Stimulated activated CD4-positive, alpha-beta T cell treated with anti-CD3 and anti-CD28 coated beads, TNF-alpha, amount 100 ng/mL, for 48 hours (primary cell): Measurements from ENCODE around the gene ITPR2.
"Not testable (repeated sequence)": the region's sequence is repeated elsewhere in the genome, so short reads cannot be mapped to it uniquely, and the experiment has no call there.

Experiments used
- DNase-seq, 3 donors: peaks; one replicate each; pipeline ENCODE4 v3.0.0-alpha.2; 2020; ENCODE audit warnings: low read depth in 3 of 3

The ITPR2 gene

GRCh38 chr12:26851031-26851809 is 18.2 kb upstream of the ITPR2 start:
- no peak for DNase-seq

DNA sequence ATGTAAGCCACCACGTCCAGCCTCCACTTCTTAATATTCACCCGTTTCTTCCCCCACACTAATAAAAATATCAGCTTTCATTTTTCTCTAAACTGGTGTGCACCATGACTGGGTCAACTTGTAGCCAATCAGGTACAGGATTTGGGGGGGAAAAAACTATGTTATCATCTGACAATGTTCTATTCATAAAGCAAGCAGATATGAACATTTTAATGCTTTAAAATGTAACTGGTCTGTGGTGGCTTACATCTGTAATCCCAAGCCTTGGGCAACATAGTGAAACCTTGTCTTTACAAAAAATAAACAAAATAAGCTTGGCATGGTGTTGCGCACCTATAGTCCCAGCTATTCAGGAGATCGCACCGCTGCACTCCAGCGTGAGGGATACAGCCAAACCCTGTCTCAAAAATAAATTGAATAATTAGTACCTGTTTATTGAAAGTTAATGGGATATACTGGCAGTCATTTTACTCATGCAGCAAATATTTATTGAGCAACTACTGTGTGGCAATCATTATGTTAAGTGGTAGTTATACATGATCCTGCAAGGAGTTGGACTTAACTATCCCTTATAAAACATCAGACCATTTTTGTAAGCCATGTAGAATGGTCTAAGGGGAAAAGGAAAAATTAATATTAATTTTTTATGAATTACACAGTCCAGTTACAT is 15.3 kb upstream of the ITPR2 start:
- DNase-seq, result no peak

- no peak for DNase-seq
Observed at GRCh38 chr12:26847431-26847830, 14.4 kb upstream of the ITPR2 start.

DNA sequence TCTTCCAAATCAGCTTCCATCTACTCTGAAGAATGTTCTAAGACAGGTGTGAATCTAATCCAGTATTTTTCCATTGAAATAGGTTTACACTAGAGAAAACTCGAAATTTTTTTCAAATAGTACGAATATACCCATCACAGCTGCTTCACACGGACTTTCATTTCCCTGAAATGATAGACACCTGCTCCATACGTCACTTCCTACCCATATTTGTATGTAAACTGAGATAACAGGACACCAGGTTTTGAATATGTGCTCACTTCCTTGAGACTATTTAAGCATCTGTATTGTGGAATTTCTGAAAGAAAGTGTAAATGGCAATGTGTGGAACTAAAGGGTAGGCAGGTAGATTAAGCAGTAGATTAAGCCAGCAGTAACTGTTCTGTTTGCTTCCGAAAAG is 13.4 kb upstream of the ITPR2 start:
- no peak for DNase-seq

- no peak for DNase-seq
Observed at GRCh38 chr12:26845984-26846383, 13.0 kb upstream of the ITPR2 start.

DNA sequence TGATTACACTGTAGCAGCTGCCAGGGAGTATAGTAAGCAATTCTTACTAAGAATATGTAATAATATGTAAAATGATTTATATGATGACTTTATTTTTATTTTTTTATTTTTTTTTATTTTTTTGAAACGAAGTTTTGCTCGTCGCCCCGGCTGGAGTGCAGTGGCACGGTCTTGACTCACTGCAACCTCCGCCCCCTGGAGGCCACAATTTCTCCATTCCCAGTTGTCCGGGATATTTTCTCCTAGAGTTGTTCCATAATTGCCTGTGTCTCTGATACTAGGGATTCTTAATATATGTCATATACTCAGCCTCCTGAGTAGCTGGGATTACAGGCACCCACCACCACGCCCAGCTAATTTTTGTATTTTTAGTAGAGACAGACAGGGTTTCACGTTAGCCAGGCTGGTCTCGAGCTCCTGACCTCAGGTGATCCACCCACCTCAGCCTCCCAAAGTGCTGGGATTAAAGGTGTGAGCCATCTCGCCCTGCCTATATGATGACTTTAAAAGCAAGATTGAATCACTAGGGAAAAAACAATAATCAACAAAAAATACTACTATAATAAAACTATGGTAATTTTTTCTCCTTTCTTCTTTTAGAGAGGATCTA is 12.2 kb upstream of the ITPR2 start:
- no peak for DNase-seq

- no peak for DNase-seq
Observed at GRCh38 chr12:26843311-26843710, 10.3 kb upstream of the ITPR2 start.

DNA sequence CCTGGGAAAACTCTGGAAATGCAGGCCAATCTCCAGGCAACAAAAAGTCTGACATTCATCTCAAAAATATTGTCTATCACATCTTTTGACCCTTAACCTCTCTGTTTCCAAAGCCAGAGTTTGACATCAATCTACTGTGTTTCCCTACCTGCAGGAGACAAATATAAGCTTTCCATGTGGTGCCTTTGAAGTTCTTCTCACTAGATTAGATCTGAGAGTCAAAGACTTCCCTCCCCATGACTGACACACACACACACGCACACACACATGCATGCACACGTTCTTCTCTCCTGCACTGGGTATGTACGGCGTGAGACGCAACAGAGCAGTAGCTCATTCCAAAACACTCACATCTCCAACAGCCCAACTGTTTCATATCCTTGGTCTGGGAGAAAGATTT is 8.1 kb upstream of the ITPR2 start:
- no peak for DNase-seq

DNA sequence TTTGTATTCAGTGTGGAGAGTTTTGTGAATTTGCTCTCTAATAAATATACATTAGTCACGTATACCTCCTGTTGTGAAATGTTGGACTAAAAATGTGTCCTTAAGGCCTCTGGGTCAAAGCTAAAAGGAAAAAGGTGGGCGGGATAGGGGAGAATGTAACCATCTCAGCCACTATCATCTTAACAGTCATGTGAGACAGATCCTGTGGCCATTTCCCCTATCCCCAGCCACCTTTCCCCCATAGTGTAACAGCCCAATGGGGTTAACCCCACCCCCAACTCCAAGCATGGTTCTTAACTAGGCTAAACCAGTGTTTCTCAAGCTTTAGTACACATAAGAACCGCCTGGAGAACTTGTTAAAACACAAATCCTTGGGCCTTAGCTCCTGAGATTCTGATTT is 6.5 kb upstream of the ITPR2 start:
- no peak for DNase-seq

DNA sequence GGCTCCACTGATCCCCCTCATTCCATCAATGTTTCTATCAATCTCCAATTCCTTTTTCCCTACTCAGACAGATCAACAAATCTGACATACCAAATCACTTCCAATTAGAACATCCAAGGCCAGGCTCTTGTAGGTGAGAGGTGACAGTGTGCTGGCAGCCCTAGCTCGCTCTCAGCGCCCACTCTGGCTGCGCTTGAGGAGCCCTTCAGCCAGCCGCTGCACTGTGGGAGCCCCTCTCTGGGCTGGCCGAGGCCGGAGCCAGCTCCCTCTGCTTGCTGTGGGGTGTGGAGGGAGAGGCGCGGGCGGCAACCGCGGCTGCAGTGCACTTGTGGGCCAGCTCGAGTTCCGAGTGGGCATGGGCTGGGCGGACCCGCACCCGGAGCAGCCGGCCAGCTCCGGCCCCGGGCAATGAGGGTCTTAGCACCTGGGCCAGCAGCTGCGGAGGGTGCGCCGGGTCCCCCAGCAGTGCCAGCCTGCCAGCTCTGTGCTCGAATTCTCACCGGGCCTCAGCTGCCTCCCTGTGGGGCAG is 6.0 kb upstream of the ITPR2 start:
- DNase-seq, result no peak

DNA sequence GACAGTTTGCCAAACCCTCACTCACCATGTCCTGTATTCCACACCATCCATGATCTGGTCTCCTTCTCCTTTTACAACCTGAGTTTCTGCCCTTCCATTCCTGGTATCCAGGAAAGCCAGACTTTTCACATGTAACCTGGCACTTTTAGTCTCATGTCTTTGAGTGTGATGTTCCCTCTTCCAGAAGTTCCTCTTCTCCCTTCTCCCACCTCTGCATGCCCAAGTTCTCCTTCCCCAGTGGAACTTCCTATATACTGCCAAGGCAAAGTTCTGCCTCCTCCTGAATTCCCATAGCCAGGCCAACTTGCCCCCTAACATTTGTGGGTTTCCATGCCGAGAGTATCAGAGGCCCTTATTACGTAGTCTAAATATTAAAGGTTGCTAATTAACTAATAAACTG is 3.2 kb upstream of the ITPR2 start:
- no peak for DNase-seq

DNA sequence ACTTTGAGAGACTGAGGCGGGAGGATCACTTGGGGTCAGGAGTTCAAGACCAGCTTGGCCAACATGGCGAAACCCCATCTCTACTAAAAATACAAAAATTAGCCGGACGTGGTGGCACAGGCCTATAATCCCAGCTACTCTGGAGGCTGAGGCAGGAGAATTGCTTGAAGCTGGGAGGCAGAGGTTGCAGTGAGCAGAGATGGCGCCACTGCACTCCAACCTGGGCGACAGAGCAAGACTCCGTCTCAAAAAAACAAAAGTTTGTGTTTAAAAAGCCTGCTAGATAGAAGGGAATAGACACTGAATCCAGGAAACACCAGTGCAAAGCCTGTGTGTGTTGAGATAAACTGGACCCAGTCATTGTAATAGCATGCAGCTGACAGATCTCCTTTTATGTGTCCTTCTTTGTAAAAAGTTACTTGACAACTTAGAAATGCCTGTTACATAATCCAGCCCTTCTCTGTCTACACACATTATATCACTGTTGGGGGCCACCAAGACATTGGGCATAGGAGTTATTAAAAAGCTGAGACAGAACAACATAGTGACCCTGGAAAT is 1.6 kb upstream of the ITPR2 start:
- DNase-seq, result not testable (repeated sequence)

DNA sequence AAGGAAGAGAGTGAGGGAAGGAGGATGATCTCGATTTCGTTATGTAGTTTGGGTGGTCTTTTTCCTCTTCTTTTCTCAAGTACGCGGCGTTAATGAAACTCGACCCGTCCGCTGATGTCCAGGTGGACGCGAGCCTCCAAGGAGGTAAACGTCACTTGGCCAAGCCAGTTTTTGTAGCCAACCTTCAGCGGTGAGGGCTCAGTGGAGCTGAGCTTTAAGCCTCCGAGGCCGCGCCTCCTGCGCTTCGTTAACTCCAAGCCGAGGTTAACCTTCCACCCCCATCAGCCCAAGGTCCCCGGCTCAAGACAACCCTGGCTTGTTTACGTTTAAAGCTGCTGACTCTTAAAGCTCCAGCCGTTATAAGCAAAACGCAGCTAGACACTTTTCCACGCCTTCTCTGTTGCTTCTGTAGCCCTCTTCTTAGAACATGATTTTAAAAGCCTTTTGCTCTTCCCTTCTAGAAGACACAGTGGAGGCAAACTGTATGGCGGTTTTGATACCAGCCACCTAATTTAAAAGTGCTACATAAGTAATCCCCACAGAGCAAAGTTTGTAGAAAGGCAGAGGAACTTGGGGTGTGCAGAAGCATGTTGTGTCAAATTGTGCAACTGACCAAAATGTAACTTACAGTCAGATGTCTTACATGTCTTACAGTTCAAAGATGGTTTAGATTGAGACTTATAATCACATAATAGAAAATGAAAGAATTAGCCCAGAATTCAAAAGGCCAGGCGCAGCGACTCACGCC is 923 bp upstream of the ITPR2 start:
- peak in 1 of 3 donors; percentile 22 for DNase-seq

DNA sequence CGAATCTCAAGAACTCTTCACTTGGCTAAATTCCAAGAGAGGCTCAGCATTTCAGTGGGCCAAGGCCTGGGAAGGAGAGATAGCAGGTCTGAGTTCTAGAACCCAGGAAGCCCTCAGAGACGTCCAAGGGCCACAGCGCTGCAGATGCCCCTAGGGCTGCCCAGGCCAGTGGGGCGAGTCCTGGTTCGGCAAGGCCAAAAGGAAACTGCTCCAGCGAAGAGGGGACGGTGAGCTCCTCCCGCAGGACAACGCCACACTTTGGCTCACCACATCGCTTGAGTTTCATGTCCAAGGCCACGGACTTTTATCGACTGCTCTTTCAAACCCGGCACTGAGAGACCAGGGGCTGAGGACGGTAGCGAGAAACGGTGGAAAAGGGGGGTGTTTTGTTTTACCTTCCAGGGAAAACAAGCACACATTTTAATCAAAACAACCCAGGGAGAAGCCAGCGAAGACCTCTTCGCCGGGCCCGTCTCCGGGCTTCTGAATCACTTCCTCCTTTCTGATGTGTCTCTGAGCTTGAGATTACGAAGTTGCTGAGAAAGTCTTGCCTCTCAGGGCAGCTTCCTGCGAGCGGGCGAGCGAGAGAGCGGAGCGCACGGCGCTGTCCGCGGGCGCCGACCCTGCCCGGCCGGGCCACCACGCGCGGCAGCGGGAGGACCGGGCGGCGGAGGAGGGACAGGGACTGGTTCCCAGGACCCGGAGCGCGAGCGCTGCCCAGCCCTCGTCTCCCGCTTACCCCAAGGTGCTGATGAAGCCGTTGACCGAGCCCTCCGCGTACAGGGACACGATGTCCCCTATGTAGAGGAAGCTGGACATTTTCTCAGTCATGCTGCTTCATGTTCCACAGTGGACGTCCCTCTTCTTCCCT is 808 bp downstream of the ITPR2 start:
- DNase-seq, result peak; percentile 32 to 44 (median 40)

DNA sequence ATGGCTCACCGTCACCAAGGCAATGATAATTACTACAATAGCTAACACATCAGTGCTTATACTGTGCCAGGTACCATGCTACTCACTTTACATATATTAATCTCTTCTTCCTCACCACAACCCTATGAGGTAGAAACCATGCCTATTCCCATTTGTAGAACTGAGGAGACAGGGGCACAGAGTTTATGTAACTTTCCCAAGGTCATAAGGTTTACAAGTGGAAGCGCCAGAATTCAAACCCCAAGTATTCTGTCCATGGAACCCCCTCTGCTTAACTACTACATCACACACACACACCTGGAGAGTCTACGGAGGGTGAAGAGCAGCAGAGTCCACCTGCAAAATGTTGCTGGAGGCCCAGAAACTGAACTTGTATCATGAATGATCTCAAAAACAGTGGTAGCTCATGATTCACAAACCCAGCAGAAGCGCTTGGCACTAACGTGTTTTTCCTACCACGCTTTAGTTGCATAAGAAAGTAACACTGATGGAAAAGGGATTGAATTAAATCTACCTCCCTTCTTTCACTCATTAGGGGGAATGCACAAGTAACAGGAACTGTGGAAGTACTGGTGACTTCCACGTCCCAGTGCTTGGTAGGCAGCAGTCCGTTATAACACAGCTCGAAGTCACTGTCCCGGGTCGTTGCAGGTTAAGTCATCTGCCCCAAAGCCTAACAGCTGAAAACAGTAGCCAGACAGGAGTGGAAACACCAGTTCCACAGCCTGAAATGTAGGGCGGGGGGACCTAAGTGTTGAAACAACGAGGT is 2.0 kb downstream of the ITPR2 start:
- no peak for DNase-seq

- no peak for DNase-seq
Observed at GRCh38 chr12:26830363-26830762, 2.6 kb downstream of the ITPR2 start.

DNA sequence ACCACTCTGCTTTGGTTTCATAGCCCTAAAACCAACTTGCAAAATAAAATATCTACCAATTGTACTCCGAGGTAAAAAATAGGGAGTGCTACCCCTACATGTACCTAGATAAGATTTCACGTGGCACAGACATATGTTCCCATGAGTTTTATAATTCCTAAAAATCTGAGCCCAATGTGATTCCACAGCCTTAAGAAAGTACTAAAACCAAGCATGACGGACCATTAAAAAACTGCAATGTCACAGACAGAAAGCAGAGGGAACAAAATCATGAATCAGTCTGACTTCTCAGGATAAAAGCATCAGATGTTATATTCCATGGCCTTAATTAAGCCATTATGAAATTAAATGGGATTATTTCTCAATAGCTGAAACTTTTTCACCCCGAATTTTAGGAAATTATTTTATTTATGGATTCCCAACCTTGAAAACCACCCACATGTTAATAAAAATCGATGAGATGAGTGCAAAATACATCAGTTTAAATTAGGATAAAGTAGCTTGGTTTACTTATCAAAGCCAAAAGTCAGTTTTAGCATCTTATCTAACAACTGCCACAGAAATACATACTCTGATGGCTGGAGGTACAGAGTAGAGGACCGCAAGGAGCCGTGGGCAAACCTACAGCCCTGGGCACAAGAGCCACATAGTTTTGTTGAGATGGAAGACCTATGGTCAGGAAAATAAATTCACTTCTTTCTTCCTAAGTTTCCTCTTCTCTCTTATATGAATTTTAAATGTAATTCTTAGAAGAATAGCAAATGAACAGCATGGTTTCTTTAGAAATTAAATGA is 4.5 kb downstream of the ITPR2 start:
- no peak for DNase-seq

DNA sequence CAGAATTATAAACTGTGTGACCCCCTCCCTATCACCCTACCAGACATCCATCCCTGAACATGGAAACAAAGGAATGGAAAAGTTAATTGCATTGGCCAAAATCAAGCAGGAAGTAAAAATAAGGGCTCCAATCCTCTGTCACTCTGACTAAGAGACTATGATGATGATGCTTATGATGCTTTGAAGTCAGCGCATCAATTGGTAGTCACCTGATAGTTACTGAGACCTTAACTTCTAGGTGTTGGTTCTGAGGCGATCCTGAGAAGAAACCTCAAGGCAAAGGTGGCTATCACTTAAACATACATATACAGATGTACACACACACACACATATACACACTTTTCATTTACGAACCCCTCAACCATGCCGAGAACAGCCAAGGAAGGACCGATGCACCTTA is 6.6 kb downstream of the ITPR2 start:
- DNase-seq, result no peak

GRCh38 chr12:26825459-26826016 is 7.5 kb downstream of the ITPR2 start:
- DNase-seq, result no peak
